HCT116 (cell line): ENCODE data around the gene HHAT. TPM values are rescaled to one million over a fixed set of nuclear protein-coding genes. Genes with fewer than 3 reads are reported as not detected.

Experiments
- ATAC-seq: fragments of 200-7000 bp; cut with Tn5 transposase; 2 replicates; pipeline ENCODE4 v1.9.1; 2020; ENCODE audit warnings: mild to moderate bottlenecking, moderate library complexity
- BruUV-seq: library from RNA; stranded (reverse); fragments of 400-500 nt; replicated peaks from 2 replicates; lab custom pipeline; 2021; lab: Mats Ljungman, UMichigan
- CTCF ChIA-PET: fragments of 300-600 bp; sonication (Branson Sonifier 250); formaldehyde crosslinking; loops from one replicate; lab custom pipeline; 2021; ENCODE audit warnings: antibody characterized with exemption; lab: Charles Lee
- POLR2A ChIA-PET: fragments of 300-600, 350-600 bp; sonication (Branson Sonifier 250); formaldehyde crosslinking; loops from one replicate; lab custom pipeline; 2021; ENCODE audit warnings: antibody characterized with exemption; lab: Charles Lee
- RAD21 ChIA-PET, 2 experiments: fragments of 300-600 bp; sonication (Branson Sonifier 250); formaldehyde crosslinking; loops; one replicate each; lab custom pipeline; 2023; ENCODE audit warnings: low total read pairs in 2 of 2; ENCODE audit not compliant: uncharacterized antibody in 2 of 2, unreplicated experiment in 2 of 2, low non-redundant PET in 1 of 2; lab: Charles Lee
- DNase-seq: peaks from one replicate; pipeline ENCODE4 v3.0.0-alpha.2; 2010; ENCODE audit warnings: low read depth, low spot score
- H2AFZ ChIP-seq: fragments of 200-600 bp; shearing (Covaris generic), sonication (generic); 2 replicates; pipeline ENCODE4 v1.6.1; 2017; ENCODE audit warnings: low read depth, mixed run types, mixed read lengths, antibody characterized with exemption, low read length; ENCODE audit not compliant: poor library complexity, severe bottlenecking
- H3K27ac ChIP-seq: 2 replicates; pipeline ENCODE4 v1.5.1; 2012; ENCODE audit warnings: low read depth, low read length
- H3K27me3 ChIP-seq: fragments of 200-600 bp; sonication (generic); 2 replicates; pipeline ENCODE4 v1.6.1; 2016; ENCODE audit warnings: mixed run types, low read length, mixed read lengths; ENCODE audit not compliant: insufficient read depth
- H3K36me3 ChIP-seq, 2 experiments: fragments of 200-500 bp in 1 of 2; fragments of 200-600 bp in 1 of 2; sonication (Bioruptor generic) in 1 of 2; sonication (generic) in 1 of 2; 2 replicates each; pipeline versions ENCODE4 v1.5.1 to v1.6.1; 2014 to 2016; ENCODE audit warnings: low read length in 2 of 2, inconsistent platforms in 1 of 2, mixed read lengths in 1 of 2, mixed run types in 1 of 2; ENCODE audit not compliant: insufficient read depth in 2 of 2, control insufficient read depth in 1 of 2
- H3K4me1 ChIP-seq, 2 experiments: fragments of 200-600 bp in 1 of 2; sonication (generic) in 1 of 2; 2 replicates each; pipeline versions ENCODE4 v1.5.1 to v1.6.1; 2012 to 2017; ENCODE audit warnings: low read length in 2 of 2, inconsistent platforms in 1 of 2, mild to moderate bottlenecking in 1 of 2, mixed read lengths in 1 of 2, mixed run types in 1 of 2, moderate library complexity in 1 of 2; ENCODE audit not compliant: insufficient read depth in 2 of 2, control insufficient read depth in 1 of 2
- H3K4me2 ChIP-seq: fragments of 200-600 bp; sonication (generic); 2 replicates; pipeline ENCODE4 v1.6.1; 2017; ENCODE audit warnings: mixed run types, low read length, mixed read lengths
- H3K4me3 ChIP-seq, 2 experiments: fragments of 200-600 bp in 1 of 2; sonication (generic) in 1 of 2; replicated peaks in 1 of 2; 2 replicates each; pipeline ENCODE4 v1.5.1; 2011 to 2016; ENCODE audit warnings: low read length in 2 of 2, control low read depth in 1 of 2, low read depth in 1 of 2, mild to moderate bottlenecking in 1 of 2, mixed read lengths in 1 of 2, mixed run types in 1 of 2
- H3K79me2 ChIP-seq: fragments of 200-600 bp; sonication (generic); 2 replicates; pipeline ENCODE4 v1.6.1; 2017; ENCODE audit warnings: mild to moderate bottlenecking, mixed run types, low read length, moderate library complexity, mixed read lengths; ENCODE audit not compliant: insufficient read depth
- H3K9ac ChIP-seq: fragments of 200-600 bp; sonication (generic); 2 replicates; pipeline ENCODE4 v1.6.1; 2016; ENCODE audit warnings: low read length, mixed read lengths
- H3K9me2 ChIP-seq: fragments of 200-600 bp; sonication (generic), shearing (Covaris generic); 2 replicates; pipeline ENCODE4 v1.6.1; 2017; ENCODE audit warnings: mixed run types, mild to moderate bottlenecking, moderate library complexity; ENCODE audit not compliant: insufficient read depth
- H3K9me3 ChIP-seq, 2 experiments: fragments of 200-500 bp in 1 of 2; fragments of 200-600 bp in 1 of 2; sonication (Bioruptor generic) in 1 of 2; sonication (generic) in 1 of 2; 2 replicates each; pipeline ENCODE4 v1.6.1; 2014 to 2017; ENCODE audit warnings: low read length in 2 of 2, mixed read lengths in 2 of 2, inconsistent platforms in 1 of 2, low read depth in 1 of 2, mild to moderate bottlenecking in 1 of 2, mixed run types in 1 of 2, moderate library complexity in 1 of 2; ENCODE audit not compliant: control insufficient read depth in 1 of 2, insufficient read depth in 1 of 2
- H4K20me1 ChIP-seq: fragments of 200-600 bp; sonication (generic), shearing (Covaris generic); 2 replicates; pipeline ENCODE4 v1.6.1; 2017; ENCODE audit warnings: mixed run types, mild to moderate bottlenecking, moderate library complexity; ENCODE audit not compliant: insufficient read depth
- EZH2 ChIP-seq: fragments of 200-600 bp; sonication (generic); IDR thresholded peaks from 2 replicates; pipeline ENCODE4 v1.6.1; 2017; ENCODE audit warnings: antibody characterized with exemption, mixed run types
- EZH2phosphoT487 ChIP-seq: fragments of 200-600 bp; IDR thresholded peaks from 2 replicates; pipeline ENCODE4 v1.6.1; 2018; ENCODE audit warnings: antibody characterized with exemption, borderline replicate concordance
- FOSL1 ChIP-seq: IDR thresholded peaks from 2 replicates; pipeline ENCODE4 v1.6.1; 2012; ENCODE audit warnings: low read depth
- RAD21 ChIP-seq: IDR thresholded peaks from 2 replicates; pipeline ENCODE4 v1.6.1; 2012; ENCODE audit warnings: low read depth, mild to moderate bottlenecking
- SIN3A ChIP-seq: IDR thresholded peaks from 2 replicates; pipeline ENCODE4 v1.6.1; 2012; ENCODE audit warnings: low read depth
- YY1 ChIP-seq: IDR thresholded peaks from 2 replicates; pipeline ENCODE4 v1.6.1; 2011; ENCODE audit warnings: low read length, low read depth, moderate library complexity, mild to moderate bottlenecking; ENCODE audit not compliant: insufficient replicate concordance; ENCODE audit errors: extremely low read depth
- ZNF274 ChIP-seq: fragments of 200-500 bp; sonication (Bioruptor generic); IDR thresholded peaks from 2 replicates; pipeline ENCODE4 v1.6.1; 2014; ENCODE audit warnings: mild to moderate bottlenecking, low read depth, low read length, inconsistent platforms
- intact Hi-C: fragments of 100-400 bp; cut with micrococcal nuclease; formaldehyde crosslinking; loops from 2 replicates; pipeline ENCODE4 v1.10.0; 2022
- total RNA-seq: library from RNA; stranded (reverse); gene quantifications from one replicate; pipeline ENCODE4 v1.2.1, GENCODE V29; 2021; ENCODE audit not compliant: unreplicated experiment
- TF ChIP-seq, protein P1 (sequence below): IDR thresholded peaks from 2 replicates; pipeline ENCODE4 v1.6.1; 2012; ENCODE audit warnings: low read depth
- TF ChIP-seq, protein P2 (sequence below): IDR thresholded peaks from 2 replicates; pipeline ENCODE4 v1.6.1; 2011; ENCODE audit warnings: mild to moderate bottlenecking, low read length, moderate library complexity; ENCODE audit not compliant: insufficient replicate concordance; ENCODE audit errors: extremely low read depth

The HHAT gene
- total RNA-seq, 1 experiment from 2014 or later: 2.7 TPM

DNA sequence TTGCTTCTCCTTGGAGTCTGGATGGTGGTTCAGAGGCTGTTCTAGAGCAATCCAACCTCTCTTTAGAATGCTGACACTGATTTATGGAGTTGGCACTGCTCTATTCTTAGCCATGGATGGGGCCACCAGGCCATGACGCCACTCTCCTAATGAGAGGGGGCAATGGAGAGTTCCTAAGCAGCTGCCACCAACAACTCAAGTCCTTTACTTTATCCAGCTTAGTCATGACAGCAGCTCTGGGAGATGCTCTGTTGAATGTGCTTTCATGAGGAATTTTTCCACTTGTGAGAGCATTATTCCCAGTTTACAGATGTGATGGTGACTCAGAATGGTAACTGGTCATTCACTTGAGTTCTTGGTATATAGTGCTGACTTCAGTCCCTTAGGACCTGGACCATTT is 366.3 kb downstream of the HHAT start:
- ChIA-PET POLR2A (no interaction called here), RAD21 (no interaction called here), CTCF (no interaction called here)
- no peak overlapping the region for H3K9ac ChIP-seq
- BruUV-seq: no TSS peak
- H3K79me2 ChIP-seq: no peaks in the 10 kb centered on the region
- no peak overlapping the region for H3K4me3 ChIP-seq
- no peak overlapping the region for H3K27ac ChIP-seq
- no peak overlapping the region for H2AFZ ChIP-seq
- no peak overlapping the region for H3K4me2 ChIP-seq
- H3K27me3 ChIP-seq: peaks cover 35% of the 10 kb centered on the region
- intact Hi-C loops: no loop called here
- ATAC-seq (no peak), DNase-seq (no peak)
- TF ChIP-seq EZH2: no peak
- TF ChIP-seq, protein P1, sequence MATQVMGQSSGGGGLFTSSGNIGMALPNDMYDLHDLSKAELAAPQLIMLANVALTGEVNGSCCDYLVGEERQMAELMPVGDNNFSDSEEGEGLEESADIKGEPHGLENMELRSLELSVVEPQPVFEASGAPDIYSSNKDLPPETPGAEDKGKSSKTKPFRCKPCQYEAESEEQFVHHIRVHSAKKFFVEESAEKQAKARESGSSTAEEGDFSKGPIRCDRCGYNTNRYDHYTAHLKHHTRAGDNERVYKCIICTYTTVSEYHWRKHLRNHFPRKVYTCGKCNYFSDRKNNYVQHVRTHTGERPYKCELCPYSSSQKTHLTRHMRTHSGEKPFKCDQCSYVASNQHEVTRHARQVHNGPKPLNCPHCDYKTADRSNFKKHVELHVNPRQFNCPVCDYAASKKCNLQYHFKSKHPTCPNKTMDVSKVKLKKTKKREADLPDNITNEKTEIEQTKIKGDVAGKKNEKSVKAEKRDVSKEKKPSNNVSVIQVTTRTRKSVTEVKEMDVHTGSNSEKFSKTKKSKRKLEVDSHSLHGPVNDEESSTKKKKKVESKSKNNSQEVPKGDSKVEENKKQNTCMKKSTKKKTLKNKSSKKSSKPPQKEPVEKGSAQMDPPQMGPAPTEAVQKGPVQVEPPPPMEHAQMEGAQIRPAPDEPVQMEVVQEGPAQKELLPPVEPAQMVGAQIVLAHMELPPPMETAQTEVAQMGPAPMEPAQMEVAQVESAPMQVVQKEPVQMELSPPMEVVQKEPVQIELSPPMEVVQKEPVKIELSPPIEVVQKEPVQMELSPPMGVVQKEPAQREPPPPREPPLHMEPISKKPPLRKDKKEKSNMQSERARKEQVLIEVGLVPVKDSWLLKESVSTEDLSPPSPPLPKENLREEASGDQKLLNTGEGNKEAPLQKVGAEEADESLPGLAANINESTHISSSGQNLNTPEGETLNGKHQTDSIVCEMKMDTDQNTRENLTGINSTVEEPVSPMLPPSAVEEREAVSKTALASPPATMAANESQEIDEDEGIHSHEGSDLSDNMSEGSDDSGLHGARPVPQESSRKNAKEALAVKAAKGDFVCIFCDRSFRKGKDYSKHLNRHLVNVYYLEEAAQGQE: no peak
- no peak for TF ChIP-seq ZNF274
- no peak for TF ChIP-seq SIN3A
- no peak for TF ChIP-seq FOSL1
- no peak for TF ChIP-seq YY1
- TF ChIP-seq, protein P2, sequence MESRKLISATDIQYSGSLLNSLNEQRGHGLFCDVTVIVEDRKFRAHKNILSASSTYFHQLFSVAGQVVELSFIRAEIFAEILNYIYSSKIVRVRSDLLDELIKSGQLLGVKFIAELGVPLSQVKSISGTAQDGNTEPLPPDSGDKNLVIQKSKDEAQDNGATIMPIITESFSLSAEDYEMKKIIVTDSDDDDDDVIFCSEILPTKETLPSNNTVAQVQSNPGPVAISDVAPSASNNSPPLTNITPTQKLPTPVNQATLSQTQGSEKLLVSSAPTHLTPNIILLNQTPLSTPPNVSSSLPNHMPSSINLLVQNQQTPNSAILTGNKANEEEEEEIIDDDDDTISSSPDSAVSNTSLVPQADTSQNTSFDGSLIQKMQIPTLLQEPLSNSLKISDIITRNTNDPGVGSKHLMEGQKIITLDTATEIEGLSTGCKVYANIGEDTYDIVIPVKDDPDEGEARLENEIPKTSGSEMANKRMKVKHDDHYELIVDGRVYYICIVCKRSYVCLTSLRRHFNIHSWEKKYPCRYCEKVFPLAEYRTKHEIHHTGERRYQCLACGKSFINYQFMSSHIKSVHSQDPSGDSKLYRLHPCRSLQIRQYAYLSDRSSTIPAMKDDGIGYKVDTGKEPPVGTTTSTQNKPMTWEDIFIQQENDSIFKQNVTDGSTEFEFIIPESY: no peak
- no peak for TF ChIP-seq RAD21
- no peak for TF ChIP-seq EZH2phosphoT487
- H3K36me3 ChIP-seq: no peaks in the 10 kb centered on the region
- no peaks in the 10 kb centered on the region for H3K9me3 ChIP-seq
- H3K9me2 ChIP-seq: no peaks in the 10 kb centered on the region
- no peaks in the 10 kb centered on the region for H3K4me1 ChIP-seq
- H4K20me1 ChIP-seq: no peaks in the 10 kb centered on the region
